GM13976 (cell line): ENCODE measurements around the gene CDH3.

Source experiments
- DNase-seq: peaks from one replicate; pipeline ENCODE4 v3.0.0; 2012; ENCODE audit warnings: low spot score
- CTCF ChIP-seq: IDR thresholded peaks from 2 replicates; pipeline ENCODE4 v1.5.1; 2012; ENCODE audit warnings: borderline replicate concordance, mild to moderate bottlenecking; ENCODE audit not compliant: insufficient read depth; ENCODE audit errors: extremely low read depth, missing control alignments, control extremely low read depth
- in situ Hi-C: fragments of 300-500 bp; cut with MboI; formaldehyde crosslinking; loops from one replicate; pipeline ENCODE4 v1.12.0; 2022; ENCODE audit warnings: low sequenced_read_pairs, mixed read lengths, inconsistent platforms; ENCODE audit not compliant: unreplicated experiment

CDH3 gene

GRCh38 chr16:68718590-68718989 lies 73.5 kb downstream of the CDH3 start:
- no peak for DNase-seq
- in situ Hi-C loops: no loop called here
- TF ChIP-seq CTCF: no peak

- peak; percentile 80 for DNase-seq
- TF ChIP-seq CTCF: no peak
- in situ Hi-C loops: no loop called here
Observed at GRCh38 chr16:68719993-68720489, 74.9 kb downstream of the CDH3 start.

- TF ChIP-seq CTCF: no peak
- in situ Hi-C loops: no loop called here
- DNase-seq: no peak
Observed at GRCh38 chr16:68722119-68723024, 77.3 kb downstream of the CDH3 start.

GRCh38 chr16:68724797-68725196 lies 79.7 kb downstream of the CDH3 start:
- no peak for TF ChIP-seq CTCF
- in situ Hi-C loops: no loop called here
- no peak for DNase-seq

GRCh38 chr16:68728523-68728922 lies 83.4 kb downstream of the CDH3 start:
- no peak for TF ChIP-seq CTCF
- DNase-seq: no peak
- in situ Hi-C loops: no loop called here

GRCh38 chr16:68731637-68732036 lies 86.5 kb downstream of the CDH3 start:
- no peak for DNase-seq
- no peak for TF ChIP-seq CTCF
- in situ Hi-C loops: no loop called here
